A549 (cell line): ENCODE results near the gene ACSL3. TPM values are rescaled to one million over a fixed set of nuclear protein-coding genes. Genes with fewer than 3 reads are reported as not detected.

Experiments
- ATAC-seq, 2 experiments: fragments of 200-7000 bp in 1 of 2; fragments of >200 bp in 1 of 2; cut with Nextera tagmentation in 1 of 2; cut with Tn5 transposase in 1 of 2; 3 replicates each; pipeline versions ENCODE4 v1.8.0 to v1.9.1; 2018 to 2020; ENCODE audit warnings: mild to moderate bottlenecking in 1 of 2, moderate library complexity in 1 of 2
- CTCF ChIA-PET: fragments of 300-600 bp; sonication (Branson Sonifier 250); formaldehyde crosslinking; extraction: SDS; loops from one replicate; lab custom pipeline; 2021; ENCODE audit warnings: antibody characterized with exemption, inconsistent platforms; lab: Yijun Ruan, JAX
- POLR2A ChIA-PET: fragments of 350-600 bp; formaldehyde crosslinking; extraction: SDS; loops from one replicate; lab custom pipeline; 2021; ENCODE audit warnings: antibody characterized with exemption, inconsistent platforms; lab: Yijun Ruan, JAX
- DNase-seq, 2 experiments: peaks; one replicate each; pipeline versions ENCODE4 v3.0.0 to v3.0.0-alpha.2; 2011 to 2016; ENCODE audit warnings: low read depth in 1 of 2, low spot score in 1 of 2
- FAIRE-seq: peaks from 2 replicates; lab custom pipeline; 2011; peaks lifted over from hg19 to GRCh38; lab: Jason Lieb, UNC
- H3K27ac ChIP-seq, 2 experiments: fragments of >200 bp; sonication (Bioruptor Twin); formaldehyde crosslinking; 3 replicates each; pipeline ENCODE4 v1.5.1; 2016 to 2017
- H3K4me1 ChIP-seq: fragments of >200 bp; sonication (Bioruptor Twin); formaldehyde crosslinking; 3 replicates; pipeline ENCODE4 v1.6.1; 2016
- H3K4me2 ChIP-seq: fragments of >200 bp; sonication (Bioruptor Twin); formaldehyde crosslinking; 3 replicates; pipeline ENCODE4 v1.6.1; 2016
- H3K4me3 ChIP-seq: fragments of >200 bp; sonication (Bioruptor Twin); formaldehyde crosslinking; 3 replicates; pipeline ENCODE4 v1.5.1; 2016
- H3K9me3 ChIP-seq: fragments of >200 bp; sonication (Bioruptor Twin); formaldehyde crosslinking; 3 replicates; pipeline ENCODE4 v1.6.1; 2016
- BHLHE40 ChIP-seq: IDR thresholded peaks from 2 replicates; pipeline ENCODE4 v1.6.1; 2012; ENCODE audit warnings: low read depth, low read length, inconsistent platforms
- CBX8 ChIP-seq: fragments of 200-600 bp; sonication (generic); IDR thresholded peaks from 2 replicates; pipeline ENCODE4 v1.6.1; 2016
- CHD2 ChIP-seq: fragments of 150-350 bp; IDR thresholded peaks from 2 replicates; pipeline ENCODE4 v1.6.1; 2014; ENCODE audit warnings: low read length; ENCODE audit not compliant: partially characterized antibody
- CTCF ChIP-seq: fragments of >200 bp; sonication (Bioruptor Twin); formaldehyde crosslinking; IDR thresholded peaks from 3 replicates; pipeline ENCODE4 v1.5.1; 2016
- FOSL2 ChIP-seq, 2 experiments: fragments of 450-650 bp in 1 of 2; fragments of >200 bp in 1 of 2; sonication (Bioruptor Twin) in 1 of 2; formaldehyde crosslinking; IDR thresholded peaks; 2 replicates each; pipeline versions ENCODE4 v1.5.0 to v1.6.1; 2016 to 2020; ENCODE audit warnings: mild to moderate bottlenecking in 1 of 2, moderate library complexity in 1 of 2
- HOXB13 ChIP-seq: fragments of 250-450 bp; sonication (Bioruptor Pico); IDR thresholded peaks from 2 replicates; pipeline ENCODE4 v1.5.0; 2020; ENCODE audit warnings: low read depth, mild to moderate bottlenecking, moderate library complexity
- HOXB5 ChIP-seq: fragments of 250-450 bp; sonication (Bioruptor Pico); IDR thresholded peaks from 2 replicates; pipeline ENCODE4 v1.5.0; 2020; ENCODE audit warnings: mild to moderate bottlenecking, moderate library complexity
- JUN ChIP-seq, 2 experiments: fragments of >200 bp; sonication (Bioruptor Twin); formaldehyde crosslinking; IDR thresholded peaks; 2 replicates in 1 of 2; 3 replicates in 1 of 2; pipeline ENCODE4 v1.6.1; 2016 to 2017
- MAFK ChIP-seq: fragments of 450-650 bp; IDR thresholded peaks from 2 replicates; pipeline ENCODE4 v1.6.1; 2014; ENCODE audit not compliant: partially characterized antibody
- MAX ChIP-seq: IDR thresholded peaks from 2 replicates; pipeline ENCODE4 v1.6.1; 2012
- MAZ ChIP-seq: fragments of 150-350 bp; IDR thresholded peaks from 2 replicates; pipeline ENCODE4 v1.6.1; 2014; ENCODE audit warnings: antibody characterized with exemption, low read depth, low read length, borderline replicate concordance
- MYC ChIP-seq: IDR thresholded peaks from 2 replicates; pipeline ENCODE4 v1.6.1; 2012; ENCODE audit warnings: mild to moderate bottlenecking, inconsistent platforms, low read length, improper control_type of control experiment, borderline replicate concordance
- NPAS2 ChIP-seq: fragments of 250-450 bp; sonication (Bioruptor Pico); IDR thresholded peaks from 2 replicates; pipeline ENCODE4 v1.8.0; 2022; ENCODE audit warnings: mild to moderate bottlenecking, moderate library complexity, borderline replicate concordance
- NR3C1 ChIP-seq: fragments of >200 bp; sonication (Bioruptor Twin); formaldehyde crosslinking; IDR thresholded peaks from 3 replicates; pipeline ENCODE4 v1.6.1; 2017
- PHF8 ChIP-seq: fragments of 200-600 bp; sonication (generic); IDR thresholded peaks from 2 replicates; pipeline ENCODE4 v1.6.1; 2016; ENCODE audit warnings: low read depth, mild to moderate bottlenecking, antibody characterized with exemption, moderate library complexity, borderline replicate concordance
- POLR2A ChIP-seq: IDR thresholded peaks from 2 replicates; pipeline ENCODE4 v1.6.1; 2012; ENCODE audit warnings: mild to moderate bottlenecking, low read length
- RCOR1 ChIP-seq: fragments of 150-350 bp; IDR thresholded peaks from 2 replicates; pipeline ENCODE4 v1.6.1; 2014; ENCODE audit warnings: antibody characterized with exemption, low read length, low read depth
- RFX5 ChIP-seq: fragments of 450-650 bp; IDR thresholded peaks from 2 replicates; pipeline ENCODE4 v1.7.1; 2014; ENCODE audit warnings: antibody characterized with exemption, mild to moderate bottlenecking, moderate library complexity
- RNF2 ChIP-seq: fragments of 200-600 bp; sonication (generic); IDR thresholded peaks from 2 replicates; pipeline ENCODE4 v1.6.1; 2016; ENCODE audit warnings: low read depth, mild to moderate bottlenecking, antibody characterized with exemption, moderate library complexity, borderline replicate concordance
- SMC3 ChIP-seq: fragments of >200 bp; sonication (Bioruptor Twin); formaldehyde crosslinking; IDR thresholded peaks from 3 replicates; pipeline ENCODE4 v1.6.1; 2018; ENCODE audit warnings: inconsistent platforms
- ZC3H11A ChIP-seq: fragments of 450-650 bp; IDR thresholded peaks from 2 replicates; pipeline ENCODE4 v1.6.1; 2014; ENCODE audit warnings: antibody characterized with exemption, mild to moderate bottlenecking
- ZFP36 ChIP-seq: fragments of 450-650 bp; IDR thresholded peaks from 2 replicates; pipeline ENCODE4 v1.6.1; 2014; ENCODE audit warnings: borderline replicate concordance; ENCODE audit not compliant: partially characterized antibody
- ZNF302 ChIP-seq: fragments of 250-450 bp; sonication (Bioruptor Pico); IDR thresholded peaks from 2 replicates; pipeline ENCODE4 v1.9.0; 2021; ENCODE audit warnings: inconsistent platforms, mild to moderate bottlenecking, moderate library complexity
- ZSCAN20 ChIP-seq: fragments of 250-450 bp; sonication (Bioruptor Pico); IDR thresholded peaks from 2 replicates; pipeline ENCODE4 v1.8.0; 2022; ENCODE audit warnings: mild to moderate bottlenecking, moderate library complexity
- WGBS: methylation state at CpG from one replicate; pipeline ENCODE4 v1.1.6; 2017; ENCODE audit errors: missing lambda C conversion rate; 5-methylcytosine and 5-hydroxymethylcytosine counted together
- polyA plus RNA-seq, 4 experiments: library from polyadenylated mRNA; depleted of rRNA in 3 of 4; stranded (reverse); fragments of >200 nt; fragmentation: RNase III in 1 of 4; extraction: RNeasy Plus Mini Kit Qiagen cat#74134 plus additional on column Dnase treatment in 1 of 4; gene quantifications; 2 replicates in 3 of 4; 3 replicates in 1 of 4; pipeline ENCODE4 v1.2.3, GENCODE V29; 2011 to 2017
- TF ChIP-seq, protein P1 (sequence below): IDR thresholded peaks from 2 replicates; pipeline ENCODE4 v1.6.1; 2012; ENCODE audit warnings: low read depth, borderline replicate concordance

Gene ACSL3
- polyA plus RNA-seq, 2 of the 4 experiments (the other 2 are of a cell fraction) = 142 to 160 TPM

- H3K4me1 ChIP-seq = peaks cover 27% of the 10 kb centered on the region; the same call in 2 of the 3 replicates
- no peak for FAIRE-seq
- POLR2A ChIA-PET = no interaction called here
- TF ChIP-seq MAZ (no peak), ZNF302 (CRISPR knock-in tag) (no peak), NR3C1 (no peak), CBX8 (no peak), RFX5 (no peak), BHLHE40 (no peak), CHD2 (no peak), NPAS2 (no peak), POLR2A (no peak), RCOR1 (no peak), CTCF (no peak)
- TF ChIP-seq, all 56 proteins: peak for 0
- H3K4me2 ChIP-seq = no peak overlapping the region
- no peak for DNase-seq
- H3K9me3 ChIP-seq = peaks cover 5% of the 10 kb centered on the region; the same call in 2 of the 3 replicates
- H3K4me3 ChIP-seq = no peak overlapping the region
- CTCF ChIA-PET = no interaction called here
- no peak for ATAC-seq
- H3K27ac ChIP-seq = no peak overlapping the region
- 81% methylated on average over 1 of the region's 1 CpG for WGBS
Measured at GRCh38 chr2:222942977-222943376, 82.1 kb downstream of the ACSL3 start.

GRCh38 chr2:222943820-222944219 is 83.0 kb downstream of the ACSL3 start:
- H3K27ac ChIP-seq = no peak overlapping the region
- WGBS = 68% methylated on average over 1 of the region's 1 CpG
- TF ChIP-seq MYC = no peak
- no peak for TF ChIP-seq MAX
- TF ChIP-seq CBX8 = no peak
- no peak for TF ChIP-seq PHF8
- TF ChIP-seq, protein P1, sequence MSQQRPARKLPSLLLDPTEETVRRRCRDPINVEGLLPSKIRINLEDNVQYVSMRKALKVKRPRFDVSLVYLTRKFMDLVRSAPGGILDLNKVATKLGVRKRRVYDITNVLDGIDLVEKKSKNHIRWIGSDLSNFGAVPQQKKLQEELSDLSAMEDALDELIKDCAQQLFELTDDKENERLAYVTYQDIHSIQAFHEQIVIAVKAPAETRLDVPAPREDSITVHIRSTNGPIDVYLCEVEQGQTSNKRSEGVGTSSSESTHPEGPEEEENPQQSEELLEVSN = no peak
- no peak for TF ChIP-seq ZFP36
- no peak for TF ChIP-seq RNF2
- no peak for TF ChIP-seq SMC3
- TF ChIP-seq HOXB5 (CRISPR knock-in tag) = no peak
- TF ChIP-seq HOXB13 (CRISPR knock-in tag) = no peak
- TF ChIP-seq ZC3H11A = no peak
- TF ChIP-seq JUN (IDR thresholded peaks at IDR 0.05) = no peak
- no peak for TF ChIP-seq ZSCAN20 (CRISPR knock-in tag)
- TF ChIP-seq MAFK = peak; percentile 81
- TF ChIP-seq FOSL2 (IDR thresholded peaks at IDR 0.05) = no peak
- TF ChIP-seq FOSL2 (CRISPR knock-in tag; IDR thresholded peaks at IDR 0.05) = 0 out of 2 replicates have a peak, but pooled peaks have one; percentile 1
- ChIA-PET POLR2A (no interaction called here), CTCF (interaction anchor here (1.2 to 1.4 kb wide), 2 partner anchors 236 to 254 kb away, joined by 3 read pairs; no protein-coding TSS in a partner anchor)
- H3K4me3 ChIP-seq = no peak overlapping the region
- no peak for ATAC-seq
- FAIRE-seq = no peak
- H3K9me3 ChIP-seq = no peaks in the 10 kb centered on the region; the same call in 2 of the 3 replicates
- no peak for DNase-seq
- H3K4me2 ChIP-seq = no peak overlapping the region
- H3K4me1 ChIP-seq = peaks cover 27% of the 10 kb centered on the region; the same call in 2 of the 3 replicates
